Esophagus squamous epithelium (tissue), 4 donors: ENCODE measurements around the gene CNST.

Experiments
- POLR2A ChIP-seq, 4 donors: fragments of 450-650 bp; IDR thresholded peaks; one replicate each; pipeline ENCODE4 v1.6.1; 2017; ENCODE audit warnings: antibody characterized with exemption in 4 of 4, mild to moderate bottlenecking in 4 of 4, moderate library complexity in 3 of 4
- TF ChIP-seq, protein P1 (sequence below), 6 experiments: fragments of 450-650 bp in 4 of 6; fragments of 200-600 bp in 2 of 6; sonication (generic) in 2 of 6; IDR thresholded peaks; one replicate each; pipeline ENCODE4 v1.5.1; 2016 to 2019; ENCODE audit warnings: antibody characterized with exemption in 6 of 6, mild to moderate bottlenecking in 4 of 6, moderate library complexity in 4 of 6

DNA sequence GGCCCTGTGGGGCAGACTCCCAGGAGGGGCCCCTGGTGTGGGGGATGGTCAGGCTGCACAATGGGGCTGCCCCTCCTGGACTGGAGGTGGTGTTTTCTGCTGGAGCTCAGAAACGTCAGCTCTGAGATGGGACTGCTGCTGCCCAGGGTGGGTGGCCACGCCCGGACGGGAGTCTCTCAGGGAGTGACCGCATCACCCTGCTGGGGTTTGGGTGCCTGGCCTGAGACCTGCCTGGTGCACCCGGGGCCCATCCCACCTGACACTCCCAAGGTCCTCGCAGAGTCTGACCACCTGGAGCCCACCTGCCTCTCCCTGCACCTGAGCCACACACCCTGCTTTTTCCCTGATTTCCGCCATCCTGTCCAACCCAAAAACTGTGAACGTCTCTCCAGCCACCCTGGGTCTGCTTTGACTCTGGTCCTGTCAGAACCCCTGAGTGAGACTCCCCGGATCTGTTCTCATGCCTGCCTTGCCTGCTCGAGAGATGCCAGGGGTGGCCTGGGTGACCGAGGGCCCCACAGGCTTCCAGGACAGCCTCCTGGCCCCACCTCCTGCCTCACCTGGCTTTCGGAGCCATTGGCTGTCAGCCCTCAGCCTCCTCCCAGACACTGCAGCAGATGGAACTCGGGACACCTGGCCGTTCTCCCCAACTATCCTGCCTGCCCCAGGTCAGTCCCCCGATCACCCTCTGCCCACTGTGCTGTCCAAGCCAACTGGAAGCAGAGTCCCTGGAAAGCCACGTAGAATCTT is 47.6 kb upstream of the CNST start:
- TF ChIP-seq, protein P1, sequence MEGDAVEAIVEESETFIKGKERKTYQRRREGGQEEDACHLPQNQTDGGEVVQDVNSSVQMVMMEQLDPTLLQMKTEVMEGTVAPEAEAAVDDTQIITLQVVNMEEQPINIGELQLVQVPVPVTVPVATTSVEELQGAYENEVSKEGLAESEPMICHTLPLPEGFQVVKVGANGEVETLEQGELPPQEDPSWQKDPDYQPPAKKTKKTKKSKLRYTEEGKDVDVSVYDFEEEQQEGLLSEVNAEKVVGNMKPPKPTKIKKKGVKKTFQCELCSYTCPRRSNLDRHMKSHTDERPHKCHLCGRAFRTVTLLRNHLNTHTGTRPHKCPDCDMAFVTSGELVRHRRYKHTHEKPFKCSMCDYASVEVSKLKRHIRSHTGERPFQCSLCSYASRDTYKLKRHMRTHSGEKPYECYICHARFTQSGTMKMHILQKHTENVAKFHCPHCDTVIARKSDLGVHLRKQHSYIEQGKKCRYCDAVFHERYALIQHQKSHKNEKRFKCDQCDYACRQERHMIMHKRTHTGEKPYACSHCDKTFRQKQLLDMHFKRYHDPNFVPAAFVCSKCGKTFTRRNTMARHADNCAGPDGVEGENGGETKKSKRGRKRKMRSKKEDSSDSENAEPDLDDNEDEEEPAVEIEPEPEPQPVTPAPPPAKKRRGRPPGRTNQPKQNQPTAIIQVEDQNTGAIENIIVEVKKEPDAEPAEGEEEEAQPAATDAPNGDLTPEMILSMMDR (IDR thresholded peaks at IDR 0.05): no peak
- no peak for TF ChIP-seq POLR2A (IDR thresholded peaks at IDR 0.05)
